GM23338 (cell line): ENCODE results near the gene NPAS3. TPM values are rescaled to one million over a fixed set of nuclear protein-coding genes. Genes with fewer than 3 reads are reported as not detected.

Experiments used
- ATAC-seq: fragments of 200-7000 bp; cut with Tn5 transposase; 3 replicates; pipeline ENCODE4 v1.9.1; 2020
- DNase-seq: peaks from one replicate; pipeline ENCODE4 v3.0.0-alpha.2; 2015; ENCODE audit warnings: low spot score
- H2AFZ ChIP-seq: fragments of 200-600 bp; sonication (generic); 2 replicates; pipeline ENCODE4 v1.8.0; 2016; ENCODE audit warnings: antibody characterized with exemption, mild to moderate bottlenecking, moderate library complexity
- H3F3A ChIP-seq: fragments of 200-600 bp; sonication (generic); replicated peaks from 2 replicates; pipeline ENCODE4 v1.8.0; 2017; ENCODE audit warnings: antibody characterized with exemption, mixed run types, low read depth
- H3K27ac ChIP-seq: fragments of 200-600 bp; sonication (generic); 2 replicates; pipeline ENCODE4 v1.6.1; 2016; ENCODE audit warnings: low read depth
- H3K27me3 ChIP-seq: fragments of 200-600 bp; sonication (generic); 2 replicates; pipeline ENCODE4 v1.8.0; 2016; ENCODE audit warnings: mild to moderate bottlenecking, mixed run types, moderate library complexity; ENCODE audit not compliant: insufficient read depth
- H3K36me3 ChIP-seq: fragments of 200-600 bp; sonication (generic); 2 replicates; pipeline ENCODE4 v1.8.0; 2016; ENCODE audit warnings: mild to moderate bottlenecking; ENCODE audit not compliant: insufficient read depth
- H3K4me1 ChIP-seq: fragments of 200-600 bp; sonication (generic); 2 replicates; pipeline ENCODE4 v1.8.0; 2016; ENCODE audit warnings: mild to moderate bottlenecking, moderate library complexity; ENCODE audit not compliant: insufficient read depth
- H3K4me2 ChIP-seq: fragments of 200-600 bp; sonication (generic); 2 replicates; pipeline ENCODE4 v1.7.1; 2017; ENCODE audit warnings: mixed run types
- H3K4me3 ChIP-seq: fragments of 200-600 bp; sonication (generic); 2 replicates; pipeline ENCODE4 v1.6.1; 2016; ENCODE audit warnings: mixed run types
- H3K79me2 ChIP-seq: fragments of 200-600 bp; sonication (generic); replicated peaks from 2 replicates; pipeline ENCODE4 v1.8.0; 2017; ENCODE audit warnings: mild to moderate bottlenecking; ENCODE audit not compliant: insufficient read depth
- H3K9me2 ChIP-seq: fragments of 200-600 bp; sonication (generic); 2 replicates; pipeline ENCODE4 v1.8.0; 2017; ENCODE audit not compliant: insufficient read depth
- H4K20me1 ChIP-seq: fragments of 200-600 bp; sonication (generic); replicated peaks from 2 replicates; pipeline ENCODE4 v1.8.0; 2017; ENCODE audit warnings: mild to moderate bottlenecking; ENCODE audit not compliant: insufficient read depth
- H3K27ac Mint-ChIP-seq: 2 replicates; pipeline ENCODE4 v1.8.0; 2020; ENCODE audit warnings: inconsistent platforms, mild to moderate bottlenecking, moderate library complexity, mixed read lengths
- H3K27me3 Mint-ChIP-seq: 3 replicates; pipeline ENCODE4 v1.8.0; 2022; ENCODE audit warnings: low read depth, mild to moderate bottlenecking, moderate library complexity, mixed read lengths, inconsistent platforms; ENCODE audit not compliant: insufficient read depth, poor library complexity
- H3K36me3 Mint-ChIP-seq: 3 replicates; pipeline ENCODE4 v1.8.0; 2021; ENCODE audit warnings: low read depth, mild to moderate bottlenecking, inconsistent platforms, moderate library complexity, mixed read lengths
- H3K4me1 Mint-ChIP-seq: 3 replicates; pipeline ENCODE4 v1.8.0; 2020; ENCODE audit warnings: mild to moderate bottlenecking, inconsistent platforms, mixed read lengths
- H3K4me3 Mint-ChIP-seq: 3 replicates; pipeline ENCODE4 v1.8.0; 2021; ENCODE audit warnings: moderate library complexity, mild to moderate bottlenecking, inconsistent platforms, mixed read lengths
- H3K9me3 Mint-ChIP-seq: 3 replicates; pipeline ENCODE4 v1.8.0; 2020; ENCODE audit warnings: moderate library complexity, mild to moderate bottlenecking, inconsistent platforms, mixed read lengths
- CREB1 ChIP-seq: fragments of 250-450 bp; sonication (Bioruptor Pico); IDR thresholded peaks from 2 replicates; pipeline ENCODE4 v1.5.0; 2020; ENCODE audit warnings: low read depth, mild to moderate bottlenecking, moderate library complexity
- CTCF ChIP-seq, 2 experiments: fragments of 200-600 bp in 1 of 2; sonication (generic) in 1 of 2; conservative IDR thresholded peaks; 2 replicates each; pipeline versions ENCODE4 v1.5.1 to v1.6.1; 2016 to 2017; ENCODE audit warnings: antibody characterized with exemption in 2 of 2, low read depth in 2 of 2, mild to moderate bottlenecking in 2 of 2, moderate library complexity in 1 of 2
- ETS1 ChIP-seq: IDR thresholded peaks from 2 replicates; pipeline ENCODE4 v1.6.1; 2016; ENCODE audit warnings: antibody characterized with exemption
- EZH2 ChIP-seq: fragments of 200-600 bp; sonication (generic); IDR thresholded peaks from one replicate; pipeline ENCODE4 v1.8.0; 2017; ENCODE audit warnings: antibody characterized with exemption, mild to moderate bottlenecking, low read depth; ENCODE audit not compliant: unreplicated experiment
- EZH2phosphoT487 ChIP-seq: fragments of 200-600 bp; sonication (generic); IDR thresholded peaks from one replicate; pipeline ENCODE4 v1.8.1; 2018; ENCODE audit warnings: antibody characterized with exemption; ENCODE audit not compliant: unreplicated experiment
- JUNB ChIP-seq: IDR thresholded peaks from one replicate; pipeline ENCODE4 v1.6.1; 2016; ENCODE audit warnings: antibody characterized with exemption; ENCODE audit not compliant: unreplicated experiment
- NANOG ChIP-seq: IDR thresholded peaks from 2 replicates; pipeline ENCODE4 v1.6.1; 2016; ENCODE audit warnings: antibody characterized with exemption, borderline replicate concordance
- POLR2AphosphoS5 ChIP-seq: IDR thresholded peaks from 2 replicates; pipeline ENCODE4 v1.6.1; 2016; ENCODE audit warnings: antibody characterized with exemption, low read depth
- STAT1 ChIP-seq: IDR thresholded peaks from one replicate; pipeline ENCODE4 v1.6.1; 2016; ENCODE audit warnings: antibody characterized with exemption; ENCODE audit not compliant: unreplicated experiment
- ZNF114 ChIP-seq: fragments of 250-450 bp; sonication (Bioruptor Pico); IDR thresholded peaks from 2 replicates; pipeline ENCODE4 v1.5.0; 2020; ENCODE audit warnings: mild to moderate bottlenecking, moderate library complexity
- ZNF331 ChIP-seq: fragments of 250-450 bp; sonication (Bioruptor Pico); IDR thresholded peaks from 2 replicates; pipeline ENCODE4 v1.5.0; 2020; ENCODE audit warnings: low read depth, mild to moderate bottlenecking, moderate library complexity
- ZNF462 ChIP-seq: fragments of 250-450 bp; sonication (Bioruptor Pico); IDR thresholded peaks from 2 replicates; pipeline ENCODE4 v1.5.0; 2020; ENCODE audit warnings: mild to moderate bottlenecking, moderate library complexity
- polyA plus RNA-seq: library from polyadenylated mRNA; unstranded; fragments of >200 nt; fragmentation: Nextera tagmentation; extraction: Ambion mirVana; gene quantifications from 2 replicates; pipeline ENCODE4 v1.2.1, GENCODE V29; 2016
- total RNA-seq: library from RNA; depleted of rRNA; stranded (reverse); fragments of >200 nt; shearing (Covaris generic); gene quantifications from 2 replicates; pipeline ENCODE4 v1.2.3, GENCODE V29; 2014

The NPAS3 gene
- total and polyA plus RNA-seq, 2 experiments from 2014 or later: 0.17 to 0.19 TPM

- Histone ChIP-seq H3K9me2 (peaks cover 5% of the 10 kb centered on the region; the same call in 1 of the 2 replicates), H3K79me2 (no peaks in the 10 kb centered on the region), H3K4me1 (peaks cover 30% of the 10 kb centered on the region), H3K27ac (no peak overlapping the region), H4K20me1 (no peaks in the 10 kb centered on the region), H3K36me3 (no peaks in the 10 kb centered on the region), H3K4me3 (no peak overlapping the region), H3F3A (no peaks in the 10 kb centered on the region), H2AFZ (no peak overlapping the region), H3K4me2 (no peak overlapping the region), H3K27me3 (no peaks in the 10 kb centered on the region)
- no peak for TF ChIP-seq NANOG
- Mint-ChIP-seq H3K9me3 (no peaks in the 10 kb centered on the region), H3K36me3 (no peaks in the 10 kb centered on the region), H3K4me1 (peaks cover 52% of the 10 kb centered on the region), H3K4me3 (no peak overlapping the region), H3K27ac (no peak overlapping the region), H3K27me3 (no peaks in the 10 kb centered on the region)
- no peak for ATAC-seq
- DNase-seq: no peak
Observed at GRCh38 chr14:33767586-33768457, 829.1 kb downstream of the NPAS3 start.

- DNase-seq (no peak), ATAC-seq (no peak)
- no peak overlapping the region for H3K27ac ChIP-seq
- Mint-ChIP-seq H3K4me3 (no peak overlapping the region), H3K4me1 (peaks cover 47% of the 10 kb centered on the region), H3K36me3 (no peaks in the 10 kb centered on the region), H3K9me3 (no peaks in the 10 kb centered on the region), H3K27ac (no peak overlapping the region), H3K27me3 (no peaks in the 10 kb centered on the region)
- H3K36me3 ChIP-seq: no peaks in the 10 kb centered on the region
- no peak overlapping the region for H3K4me3 ChIP-seq
- no peaks in the 10 kb centered on the region for H3F3A ChIP-seq
- peaks cover 27% of the 10 kb centered on the region for H3K4me1 ChIP-seq
- H3K27me3 ChIP-seq: no peaks in the 10 kb centered on the region
- H3K4me2 ChIP-seq: no peak overlapping the region
- H3K9me2 ChIP-seq: peaks cover 5% of the 10 kb centered on the region; the same call in 1 of the 2 replicates
- H2AFZ ChIP-seq: no peak overlapping the region
- H4K20me1 ChIP-seq: no peaks in the 10 kb centered on the region
- H3K79me2 ChIP-seq: no peaks in the 10 kb centered on the region
- TF ChIP-seq EZH2phosphoT487 (no peak), POLR2AphosphoS5 (no peak), STAT1 (no peak), NANOG (no peak), CREB1 (no peak), ZNF331 (CRISPR knock-in tag) (no peak), ZNF114 (CRISPR knock-in tag) (no peak), EZH2 (no peak), ZNF462 (no peak), ETS1 (no peak), JUNB (no peak), CTCF (conservative IDR thresholded peaks at IDR 0.05; ENCODE audit: low read depth in 2 of 2) (no peak)
Observed at GRCh38 chr14:33768458-33768830, 829.8 kb downstream of the NPAS3 start.
